ENCODE results near the gene CRLF2.

GRCh38 chrX:1244164-1245076 lies 32.0 kb upstream of the CRLF2 start:
- peak; percentile 16; the same call in 1 of the 2 replicates for TF ChIP-seq CTCF (IDR thresholded peaks at IDR 0.05; ENCODE audit: low read length)
- TF ChIP-seq EZH2 (IDR thresholded peaks at IDR 0.05; ENCODE audit: borderline replicate concordance, low read length): no peak

All from OCI-LY1 (cell line).